GM19395 (cell line): ENCODE measurements around the gene PLK2.

Source experiments
- ATAC-seq: cut with Tn5 transposase; IDR thresholded peaks from one replicate; pipeline ENCODE4 v1.9.1; 2021; ENCODE audit warnings: mild to moderate bottlenecking, moderate library complexity; ENCODE audit not compliant: unreplicated experiment

PLK2 gene

DNA sequence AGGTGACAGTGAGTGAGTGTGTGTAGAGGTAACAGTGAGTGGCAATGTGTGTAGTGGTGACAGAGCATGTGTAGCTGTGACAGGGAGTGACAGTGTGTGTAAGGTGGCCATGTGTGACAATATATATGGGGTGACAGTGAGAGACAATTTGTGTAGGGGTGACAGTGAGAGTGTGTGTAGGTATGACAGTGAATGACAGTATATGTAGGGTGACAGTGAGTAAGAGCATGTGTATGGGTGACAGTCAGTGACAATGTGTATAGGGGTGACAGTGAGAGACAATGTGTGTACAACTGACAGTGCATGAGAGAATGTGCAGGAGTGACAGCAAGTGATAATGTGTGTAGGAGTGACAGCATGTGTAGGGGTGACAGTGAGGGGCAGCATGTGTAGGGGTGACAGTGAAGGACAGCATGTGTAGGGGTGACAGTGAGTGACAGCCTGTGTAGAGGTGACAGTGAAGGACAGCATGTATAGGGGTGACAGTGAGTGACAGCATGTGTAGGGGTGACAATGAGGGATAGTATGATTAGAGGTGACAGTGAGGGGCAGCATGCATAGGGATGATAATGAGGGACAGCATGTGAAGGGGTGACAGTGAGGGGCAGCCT is 21.3 kb upstream of the PLK2 start:
- ATAC-seq, result no peak

DNA sequence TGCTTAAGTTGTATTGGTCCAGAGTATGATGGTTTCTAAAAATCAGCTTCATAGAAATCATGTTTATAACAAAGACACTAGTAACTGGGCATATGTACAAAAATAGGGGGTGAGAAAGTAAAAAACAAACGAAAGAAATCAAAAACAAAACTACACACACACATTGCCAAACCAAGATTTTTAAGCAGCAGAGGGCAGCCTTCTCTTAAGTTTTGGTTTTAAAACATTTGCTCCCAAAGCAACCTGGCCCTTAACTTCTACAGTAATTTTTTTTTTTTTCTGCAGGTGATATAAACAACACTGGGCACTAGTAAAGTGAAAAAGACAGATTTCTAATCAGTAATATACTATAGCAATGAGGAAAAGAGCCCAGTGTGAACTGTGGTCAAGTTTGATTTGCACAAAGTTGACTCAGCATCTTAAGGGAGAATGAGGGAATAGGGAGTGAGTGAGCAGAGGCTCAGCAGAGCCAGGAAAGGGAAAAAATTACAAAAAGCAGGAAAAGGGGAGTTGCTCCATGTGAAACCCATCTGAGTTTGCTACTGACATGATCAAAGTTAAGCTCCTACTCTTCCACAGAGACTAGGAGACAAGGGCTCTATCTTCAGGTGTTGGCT is 18.0 kb upstream of the PLK2 start:
- ATAC-seq, result no peak

GRCh38 chr5:58475404-58475803 is 15.5 kb upstream of the PLK2 start:
- ATAC-seq, result no peak

DNA sequence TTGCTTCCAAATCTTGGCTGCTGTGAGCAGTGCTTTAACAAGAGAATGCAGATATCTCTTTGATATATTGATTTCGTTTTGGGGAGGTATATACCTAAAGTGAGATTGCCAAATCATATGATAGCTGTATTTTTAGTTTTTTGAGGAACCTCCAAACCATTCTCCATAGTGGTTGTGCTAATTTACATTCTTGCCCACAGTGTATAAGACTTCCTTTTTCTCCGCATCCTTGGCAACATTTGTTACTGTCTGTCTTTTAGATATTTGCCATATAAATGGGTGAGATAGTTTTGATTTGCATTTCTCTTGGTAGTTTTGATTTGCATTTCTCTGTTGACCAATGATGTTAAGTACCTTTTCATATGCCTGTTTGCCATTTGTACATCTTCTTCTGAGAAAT is 10.0 kb upstream of the PLK2 start:
- no peak for ATAC-seq

DNA sequence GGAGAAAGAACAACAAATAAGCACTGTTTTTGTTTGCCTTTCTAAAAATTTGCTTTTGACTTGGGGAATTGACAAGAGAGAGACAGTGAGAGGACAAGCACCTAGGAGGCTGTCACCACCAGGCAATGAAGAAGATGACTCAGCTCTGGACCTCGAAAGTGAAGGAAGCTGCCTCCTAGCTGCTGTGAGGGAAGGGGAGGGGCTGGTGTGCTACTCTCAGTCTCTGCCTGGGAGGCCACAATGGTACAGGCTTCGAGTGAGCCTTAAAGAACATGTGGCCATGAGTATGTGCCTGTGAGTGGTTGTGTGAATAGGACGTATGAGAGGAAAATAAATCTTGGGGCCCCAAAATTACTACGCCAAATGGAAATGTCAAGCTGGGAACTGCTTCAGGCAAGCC is 7.1 kb upstream of the PLK2 start:
- peak; percentile 99 for ATAC-seq

DNA sequence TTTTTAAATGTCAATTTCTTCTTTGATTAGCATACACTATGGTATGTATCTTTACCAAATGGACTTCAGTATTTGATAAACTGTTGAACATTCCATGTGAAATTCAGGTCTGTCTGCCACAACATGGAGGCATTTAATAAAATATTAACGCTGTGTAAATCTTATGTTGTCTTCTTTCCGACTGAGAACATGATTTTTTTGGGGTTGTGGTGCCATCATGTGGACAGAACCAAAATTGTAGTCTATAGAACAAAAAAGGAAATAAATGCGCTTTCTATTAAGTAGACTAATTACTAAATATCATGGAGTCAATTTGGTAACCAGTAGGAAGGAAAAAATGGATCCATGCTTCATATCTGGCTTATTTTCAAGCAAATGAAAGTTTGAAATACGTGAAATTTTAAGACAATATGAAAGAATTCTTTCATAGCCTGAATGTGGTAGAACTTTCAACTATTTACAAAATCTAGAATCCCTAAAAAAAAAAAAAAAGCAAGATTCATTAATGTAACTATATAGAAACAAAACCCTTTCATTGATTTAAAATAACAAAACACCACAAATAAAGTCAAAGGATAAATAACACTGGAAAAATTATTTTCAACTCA is 2.8 kb upstream of the PLK2 start:
- no peak for ATAC-seq

DNA sequence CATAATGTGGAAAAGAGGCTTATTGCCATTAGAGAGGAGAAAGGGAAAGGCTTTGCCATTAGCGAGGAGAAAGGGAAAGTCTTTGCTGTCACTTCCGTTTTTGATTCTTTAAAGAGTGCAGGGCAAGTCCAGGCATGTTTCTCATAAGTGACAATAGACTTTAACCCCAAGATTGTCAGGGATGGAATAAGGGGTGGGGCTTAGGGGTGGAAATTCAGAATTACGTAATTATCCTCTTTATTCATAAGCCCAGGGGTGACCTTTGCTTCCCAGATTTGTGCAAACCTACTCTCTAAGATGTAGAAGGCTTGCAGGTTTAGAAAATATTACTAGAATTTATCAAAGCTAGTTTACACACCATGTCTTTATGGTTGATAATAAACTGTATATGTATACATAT is 2.3 kb upstream of the PLK2 start:
- no peak for ATAC-seq

GRCh38 chr5:58460732-58461286 is 923 bp upstream of the PLK2 start:
- ATAC-seq, result peak; percentile 83

- ATAC-seq, result peak; percentile 2
Observed at GRCh38 chr5:58459146-58460001, 512 bp downstream of the PLK2 start.

DNA sequence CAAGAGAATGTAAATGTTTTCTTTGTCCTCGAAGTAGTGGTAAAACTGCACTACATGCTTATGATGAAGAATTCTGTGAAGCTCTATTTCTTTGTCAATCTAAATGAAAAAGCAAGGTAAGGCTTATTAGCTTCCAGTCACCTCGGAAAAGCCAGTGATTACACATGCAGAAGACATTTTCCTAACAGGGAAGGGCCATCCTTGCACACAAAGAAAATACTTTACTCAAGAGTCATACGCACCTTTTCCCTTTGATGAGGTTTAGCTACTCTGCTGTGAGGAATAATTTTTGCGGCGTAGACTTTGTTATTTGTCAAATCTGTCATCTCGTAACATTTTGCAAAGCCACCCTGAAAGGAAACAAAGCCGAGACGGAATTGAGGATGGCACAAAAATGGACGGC is 1.1 kb downstream of the PLK2 start:
- no peak for ATAC-seq

GRCh38 chr5:58458141-58458742 is 1.6 kb downstream of the PLK2 start:
- no peak for ATAC-seq

DNA sequence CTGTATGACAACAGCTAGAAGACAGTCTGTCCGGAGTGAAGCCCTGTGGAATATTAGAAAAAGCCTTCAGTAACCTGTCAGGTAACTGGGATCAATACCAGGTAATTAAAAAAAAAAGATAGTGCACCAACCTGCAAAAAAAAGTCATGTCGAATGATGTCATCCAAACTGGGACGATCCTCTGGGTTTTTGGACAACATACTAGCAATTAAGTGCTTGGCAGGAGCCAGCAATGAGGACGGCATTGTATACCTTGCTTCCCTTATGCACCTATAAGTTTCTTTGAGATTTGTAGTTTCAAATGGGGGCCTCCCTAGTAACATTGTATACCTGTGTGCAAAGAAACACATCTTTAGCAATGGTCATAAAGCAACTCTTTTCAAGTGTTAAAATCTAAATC is 2.8 kb downstream of the PLK2 start:
- no peak for ATAC-seq

DNA sequence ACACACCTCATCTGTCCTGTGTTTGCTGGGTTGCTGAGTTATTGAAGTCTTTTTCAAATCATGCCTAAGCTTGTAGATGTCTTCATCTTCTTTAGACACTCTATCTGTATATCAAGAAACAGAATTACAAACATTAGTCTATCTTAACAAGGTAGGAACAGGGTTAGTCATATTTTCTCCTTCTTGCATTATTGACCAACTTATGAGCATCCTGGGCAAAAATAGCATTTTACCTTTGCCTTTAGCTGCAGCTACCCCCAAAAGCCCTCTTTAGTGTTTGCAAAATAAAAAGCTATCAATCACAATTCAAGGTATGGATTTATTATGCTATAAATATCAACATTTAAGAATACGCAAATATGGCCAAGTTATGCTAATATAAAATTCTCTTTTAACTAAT is 3.4 kb downstream of the PLK2 start:
- no peak for ATAC-seq

DNA sequence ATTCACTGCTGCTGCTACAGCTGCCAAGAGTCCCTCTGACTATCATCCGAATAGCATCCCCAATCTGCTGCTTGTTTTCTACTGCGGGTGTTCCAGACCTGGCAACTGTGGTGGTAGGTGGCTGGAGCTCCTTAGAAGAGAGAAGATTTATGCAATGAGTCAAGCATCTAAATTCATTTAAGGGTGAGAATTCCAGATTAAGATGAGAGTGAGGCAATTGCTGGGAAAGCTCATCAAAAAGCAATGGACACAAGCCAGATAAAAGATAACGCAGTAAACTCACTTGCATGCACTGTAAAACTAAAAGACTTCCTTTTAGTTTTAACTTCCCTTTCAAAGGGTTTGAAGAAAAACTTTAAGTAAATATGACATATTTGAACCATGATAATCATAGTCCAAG is 3.9 kb downstream of the PLK2 start:
- no peak for ATAC-seq

- ATAC-seq, result no peak
Observed at GRCh38 chr5:58455480-58455879, 4.4 kb downstream of the PLK2 start.

DNA sequence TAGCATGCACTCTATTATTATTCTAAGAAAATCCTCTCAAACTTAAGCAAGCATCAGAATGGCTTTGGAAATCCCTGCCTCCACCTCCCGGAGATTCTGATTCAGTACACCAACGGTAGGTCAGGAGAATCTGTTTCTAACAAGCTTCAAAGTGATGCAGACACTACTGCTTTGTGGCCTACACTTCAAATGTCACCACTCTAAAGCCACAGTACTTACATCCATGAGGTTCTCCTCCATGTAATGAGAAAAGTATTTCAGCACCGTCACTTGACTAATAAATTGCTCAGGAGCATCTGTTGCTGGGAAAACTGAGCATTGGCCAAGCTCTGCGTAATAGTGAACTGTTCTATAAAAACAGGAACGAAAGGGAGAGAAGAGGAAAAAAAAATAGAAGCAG is 4.8 kb downstream of the PLK2 start:
- ATAC-seq, result no peak

DNA sequence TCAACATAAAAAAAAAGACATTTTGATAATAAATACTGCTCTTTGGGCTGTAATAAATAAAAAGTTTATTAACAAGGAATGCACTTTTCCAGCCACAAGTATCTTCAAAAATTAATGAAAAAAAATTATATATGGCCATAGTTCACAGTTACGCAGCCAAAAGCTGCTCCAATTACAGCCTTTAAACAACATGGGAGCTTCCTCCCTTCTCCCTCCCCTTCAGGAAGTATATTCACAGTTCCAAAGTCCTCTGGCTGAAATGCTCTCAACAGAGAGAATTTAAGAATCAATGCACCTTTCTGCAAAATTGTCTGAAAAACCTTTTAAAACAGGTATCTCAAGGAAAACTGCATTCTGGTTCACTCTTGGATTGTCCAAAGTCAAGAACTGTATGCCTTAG is 5.9 kb downstream of the PLK2 start:
- no peak for ATAC-seq

DNA sequence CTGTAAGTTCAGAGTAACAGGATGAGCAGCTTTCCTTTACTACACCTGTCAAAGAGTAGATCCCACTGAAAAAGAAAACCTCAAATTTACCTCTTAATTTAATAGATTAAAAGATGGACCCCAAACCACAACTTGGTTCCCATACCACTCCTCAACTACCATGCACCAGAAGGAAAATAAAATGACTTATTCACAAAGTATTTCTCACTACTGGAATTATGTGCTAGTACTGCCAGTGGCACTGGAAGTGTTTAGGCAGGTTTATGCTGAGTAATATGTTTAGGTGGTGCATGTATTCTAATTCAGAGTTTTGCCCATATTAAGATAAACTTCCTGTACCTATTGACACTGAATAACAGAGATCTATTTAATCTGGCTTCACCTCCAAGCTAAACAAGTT is 6.6 kb downstream of the PLK2 start:
- no peak for ATAC-seq

GRCh38 chr5:58452566-58453258 is 7.2 kb downstream of the PLK2 start:
- no peak for ATAC-seq

GRCh38 chr5:58451732-58452565 is 7.9 kb downstream of the PLK2 start:
- ATAC-seq, result no peak
